ENCODE measurements around the gene TDRD12.
"Not testable (repeated sequence)": the region's sequence is repeated elsewhere in the genome, so short reads cannot be mapped to it uniquely, and the experiment has no call there.

TDRD12 gene

DNA sequence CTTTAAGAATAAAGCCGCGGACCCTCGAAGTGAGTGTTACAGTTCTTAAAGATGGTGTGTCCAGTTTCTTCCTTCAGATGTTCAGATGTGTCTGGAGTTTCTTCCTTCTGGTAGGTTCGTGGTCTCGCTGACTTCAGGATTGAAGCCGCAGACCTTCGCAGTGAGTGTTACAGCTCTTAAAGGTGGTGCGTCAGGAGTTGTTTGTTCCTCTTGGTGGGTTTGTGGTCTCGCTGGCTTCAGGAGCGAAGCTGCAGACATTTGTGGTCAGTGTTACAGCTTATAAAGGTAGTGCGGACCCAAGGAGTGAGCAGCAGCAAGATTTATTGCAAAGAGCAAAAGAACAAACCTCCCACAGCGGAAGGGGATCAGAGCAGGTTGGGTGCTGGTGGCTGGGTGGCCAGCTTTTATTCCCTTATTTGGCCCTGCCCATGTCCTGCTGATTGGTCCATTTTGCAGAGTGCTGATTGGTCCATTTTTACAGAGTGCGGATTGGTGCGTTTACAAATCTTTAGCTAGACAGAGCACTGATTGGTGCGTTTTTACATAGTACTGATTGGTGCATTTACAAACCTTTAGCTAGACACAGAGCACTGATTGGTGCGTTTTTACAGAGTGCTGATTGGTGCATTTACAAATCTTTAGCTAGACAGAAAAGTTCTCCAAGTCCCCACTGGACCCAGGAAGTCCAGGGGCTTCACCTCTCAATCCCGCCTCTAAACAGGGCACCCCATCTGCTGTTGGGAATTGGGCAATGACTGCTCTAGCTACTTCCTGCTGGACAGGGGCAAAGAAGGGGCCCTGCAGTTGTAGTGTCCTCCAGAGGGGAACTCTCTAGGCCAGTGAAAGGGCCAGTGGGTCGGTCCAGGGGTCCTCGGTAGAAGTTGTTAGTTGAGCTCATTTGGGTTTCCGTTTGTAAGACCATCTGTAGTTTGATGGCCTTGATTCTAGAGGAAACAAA lies 26.1 kb upstream of the TDRD12 start:
- not testable (repeated sequence) for DNase-seq (ENCODE audit: low spot score)

DNA sequence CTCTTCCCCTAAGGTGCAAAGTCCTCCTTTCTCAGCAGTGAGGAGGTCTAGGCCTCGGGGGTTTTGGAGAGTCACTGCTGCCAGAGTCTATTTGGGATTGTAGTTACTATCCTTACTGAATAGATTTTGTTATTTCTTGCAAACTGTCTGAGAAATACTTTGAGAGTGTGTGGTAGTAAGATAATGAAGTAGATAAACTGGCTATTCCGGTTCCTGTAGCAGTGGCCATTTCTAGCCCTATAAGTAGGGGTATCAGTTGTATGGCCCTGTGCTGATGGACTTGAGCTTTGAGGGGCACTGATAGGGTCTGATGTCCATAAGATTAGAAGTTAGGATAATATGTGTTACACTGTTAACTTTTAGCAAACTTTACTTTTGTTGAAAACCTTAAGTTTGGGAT lies 25.3 kb upstream of the TDRD12 start:
- not testable (repeated sequence) for DNase-seq (ENCODE audit: low spot score)

GRCh38 chr19:32694851-32695250 lies 24.7 kb upstream of the TDRD12 start:
- DNase-seq (ENCODE audit: low spot score), result not testable (repeated sequence)

GRCh38 chr19:32695506-32695905 lies 24.1 kb upstream of the TDRD12 start:
- DNase-seq (ENCODE audit: low spot score), result not testable (repeated sequence)

DNA sequence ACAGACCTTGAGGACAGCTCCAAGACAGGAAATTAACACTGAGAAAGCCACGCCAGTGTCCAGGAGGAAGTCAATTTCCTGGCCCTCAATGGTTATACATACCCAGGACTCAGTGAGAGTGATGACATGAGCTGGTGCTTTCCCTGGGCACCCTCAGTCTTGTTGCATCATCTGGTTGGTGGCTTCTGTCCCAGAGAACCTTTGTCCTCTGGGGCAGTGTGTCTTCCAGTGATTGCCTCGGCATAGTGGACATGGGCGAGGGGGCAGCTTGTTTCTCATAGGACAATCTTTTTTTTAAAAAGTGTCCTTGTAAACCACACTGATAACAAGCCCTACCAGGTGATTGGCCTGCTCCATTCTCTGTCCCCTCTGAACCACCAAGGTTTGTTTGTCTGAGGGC lies 22.8 kb upstream of the TDRD12 start:
- not testable (repeated sequence) for DNase-seq (ENCODE audit: low spot score)

GRCh38 chr19:32700129-32700528 lies 19.4 kb upstream of the TDRD12 start:
- DNase-seq (ENCODE audit: low spot score), result not testable (repeated sequence)

- no peak for DNase-seq (ENCODE audit: low spot score)
Measured at GRCh38 chr19:32702010-32702409, 17.6 kb upstream of the TDRD12 start.

- not testable (repeated sequence) for DNase-seq (ENCODE audit: low spot score)
Measured at GRCh38 chr19:32704006-32704405, 15.6 kb upstream of the TDRD12 start.

DNA sequence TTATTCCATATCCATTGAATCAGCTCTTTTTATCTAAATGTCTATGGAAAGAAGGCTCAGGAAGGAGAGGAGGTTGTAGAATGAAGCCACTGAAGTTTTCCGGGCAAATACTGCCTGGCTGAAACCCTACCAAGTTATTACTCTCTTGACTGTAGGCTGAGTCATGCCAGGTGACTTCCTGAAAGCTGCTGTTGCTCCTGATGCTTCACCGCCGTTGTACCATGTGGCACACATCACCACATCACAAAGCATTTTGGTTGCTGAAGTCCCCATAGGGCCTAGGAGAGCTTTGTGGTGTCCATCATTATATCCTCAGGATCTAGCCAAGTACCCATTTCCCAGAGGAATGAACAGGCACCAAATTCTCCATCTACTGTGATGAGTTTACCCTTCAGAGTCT lies 11.1 kb upstream of the TDRD12 start:
- no peak for DNase-seq (ENCODE audit: low spot score)

DNA sequence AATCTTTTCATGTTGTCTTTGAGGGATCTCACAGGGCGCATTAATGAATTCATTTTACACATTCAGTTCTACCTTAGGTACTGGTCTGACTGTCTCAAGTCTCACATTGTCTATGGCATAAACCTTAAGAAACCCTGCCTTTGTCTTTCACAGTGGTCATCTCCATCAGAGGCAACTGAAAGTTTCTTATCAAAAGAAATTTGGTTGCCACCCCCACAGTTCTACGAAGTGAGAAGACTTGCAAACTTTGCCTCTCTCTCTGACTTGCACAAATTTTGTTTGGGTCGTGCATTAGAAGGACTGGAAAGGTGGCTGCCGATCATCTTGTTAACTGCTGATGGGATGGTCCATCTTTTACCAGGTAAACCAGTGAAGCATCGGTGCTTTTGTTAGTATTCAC lies 10.5 kb upstream of the TDRD12 start:
- no peak for DNase-seq (ENCODE audit: low spot score)

DNA sequence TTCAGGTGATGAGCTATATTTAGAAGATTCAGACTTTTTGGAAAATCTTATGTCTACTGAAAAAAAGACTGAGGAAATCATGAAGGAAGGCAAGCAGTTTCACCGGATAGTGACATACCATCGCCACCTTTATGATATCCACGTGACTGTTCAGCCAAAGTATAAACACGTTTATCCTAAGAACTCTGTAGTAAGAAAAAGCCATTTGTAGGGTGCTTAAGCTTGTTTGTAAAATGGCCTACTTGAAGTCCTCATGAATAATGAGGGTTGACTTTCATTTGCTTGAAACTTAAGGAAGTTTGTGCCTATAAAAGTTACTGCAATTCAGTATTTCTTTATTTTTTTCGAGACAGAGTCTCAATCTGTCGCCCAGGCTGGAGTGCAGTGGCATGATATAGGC lies 7.8 kb upstream of the TDRD12 start:
- no peak for DNase-seq (ENCODE audit: low spot score)

DNA sequence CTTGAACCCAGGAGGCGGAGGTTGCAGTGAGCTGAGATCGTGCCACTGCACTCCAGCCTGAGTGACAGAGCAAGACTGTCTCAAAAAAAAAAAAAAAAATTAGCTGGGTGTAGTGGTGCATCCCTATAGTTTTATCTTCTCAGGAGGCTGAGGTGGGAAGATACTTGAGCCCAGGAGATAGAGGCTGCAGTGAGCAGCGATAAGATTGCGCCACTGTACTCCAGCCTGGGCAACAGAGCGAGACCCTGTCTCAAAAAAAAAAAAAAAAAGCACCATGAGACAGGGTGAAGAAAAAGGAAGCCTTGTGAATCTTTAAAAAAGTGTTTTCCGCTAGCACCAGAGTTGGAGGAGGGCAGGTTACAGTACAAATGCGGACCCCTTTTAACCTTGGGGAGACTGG lies 3.4 kb upstream of the TDRD12 start:
- DNase-seq (ENCODE audit: low spot score), result not testable (repeated sequence)

DNA sequence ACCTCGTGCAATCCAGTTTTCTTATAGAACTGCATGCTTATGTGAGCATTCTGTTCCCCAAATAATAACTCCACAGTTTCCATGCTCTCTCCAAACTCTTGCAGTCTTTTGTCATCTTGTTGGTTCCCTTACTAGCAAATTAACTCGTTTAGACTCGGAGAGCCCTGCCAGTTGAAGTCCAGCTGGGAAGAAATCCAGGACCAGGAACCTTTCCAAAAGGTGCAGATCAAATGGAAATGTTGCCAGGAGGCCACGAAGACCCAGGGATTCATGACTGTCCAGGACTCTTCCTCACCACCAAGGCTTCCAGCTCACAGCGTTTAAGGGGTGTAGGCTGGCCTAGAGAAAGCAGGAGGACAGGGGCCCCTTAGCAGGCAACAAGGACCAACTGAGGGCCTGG lies 2.1 kb upstream of the TDRD12 start:
- DNase-seq (ENCODE audit: low spot score), result no peak

DNA sequence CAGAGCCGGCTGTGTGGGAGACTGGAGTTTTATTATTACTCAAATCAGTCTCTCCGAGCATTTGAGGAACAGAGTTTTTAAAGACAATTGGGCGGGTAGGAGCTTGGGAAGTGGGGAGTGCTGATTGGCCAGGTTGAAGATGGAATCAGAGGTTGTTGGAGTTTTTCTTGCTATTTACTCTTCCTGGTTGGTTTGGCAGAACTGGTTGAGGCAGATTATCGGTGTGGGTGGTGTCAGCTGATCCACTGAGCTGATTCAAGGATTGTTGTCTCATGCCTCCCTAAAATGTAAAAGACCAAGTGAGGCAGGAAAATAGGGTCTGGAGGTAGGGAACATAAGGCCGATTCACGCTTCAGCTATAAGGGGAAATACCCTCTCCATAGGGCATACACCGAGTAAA lies 1.3 kb upstream of the TDRD12 start:
- DNase-seq (ENCODE audit: low spot score), result no peak

GRCh38 chr19:32720216-32720935 lies 809 bp downstream of the TDRD12 start:
- DNase-seq (ENCODE audit: low spot score), result no peak

DNA sequence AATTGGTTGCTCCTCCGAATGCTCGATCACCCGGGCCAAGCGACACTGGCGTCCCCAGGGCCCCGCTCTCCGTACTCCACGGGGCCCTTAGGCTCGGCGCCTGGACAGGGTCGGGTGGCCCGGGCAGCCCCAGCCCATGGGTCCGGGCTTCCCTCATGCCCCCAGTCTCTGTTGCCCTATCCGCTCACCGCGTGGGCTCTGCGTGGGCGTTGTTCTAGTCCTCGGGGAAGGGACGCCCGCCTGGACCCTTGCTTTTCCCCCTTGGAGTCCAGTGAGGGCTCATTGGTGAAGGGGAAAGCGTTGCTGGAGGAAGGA lies 1.3 kb downstream of the TDRD12 start:
- DNase-seq (ENCODE audit: low spot score), result no peak

- no peak for DNase-seq (ENCODE audit: low spot score)
Measured at GRCh38 chr19:32735936-32736335, 16.4 kb downstream of the TDRD12 start.

- DNase-seq (ENCODE audit: low spot score), result no peak
Measured at GRCh38 chr19:32743021-32743420, 23.5 kb downstream of the TDRD12 start.

DNA sequence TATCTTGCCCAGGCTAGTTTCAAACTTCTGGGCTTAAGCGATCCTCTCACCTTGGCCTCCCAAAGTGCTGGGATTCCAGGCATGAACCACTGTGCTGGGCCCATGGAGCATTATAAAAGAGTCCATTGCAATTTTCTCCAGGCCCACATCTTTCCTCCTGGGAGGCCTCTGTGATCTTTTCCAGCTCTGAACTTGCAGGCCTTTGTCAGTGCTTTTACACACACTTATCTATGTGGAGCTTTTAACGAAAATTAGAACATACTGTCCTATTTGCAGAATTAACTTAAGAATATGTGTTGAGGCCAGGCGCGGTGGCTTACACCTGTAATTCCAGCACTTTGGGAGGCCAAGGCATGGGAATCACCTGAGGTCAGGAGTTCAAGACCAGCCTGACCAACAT lies 23.9 kb downstream of the TDRD12 start:
- no peak for DNase-seq (ENCODE audit: low spot score)

- DNase-seq (ENCODE audit: low spot score), result no peak
Measured at GRCh38 chr19:32744555-32745325, 25.2 kb downstream of the TDRD12 start.

- DNase-seq (ENCODE audit: low spot score), result not testable (repeated sequence)
Measured at GRCh38 chr19:32745594-32746251, 26.2 kb downstream of the TDRD12 start.

- DNase-seq (ENCODE audit: low spot score), result not testable (repeated sequence)
Measured at GRCh38 chr19:32746631-32747196, 27.1 kb downstream of the TDRD12 start.
